ENCODE results near the gene CDH22.

The CDH22 gene

GRCh38 chr20:46207793-46208192 lies 100.5 kb downstream of the CDH22 start:
- no peak for DNase-seq (ENCODE audit: low read depth)
- TF ChIP-seq CTCF (IDR thresholded peaks at IDR 0.05; ENCODE audit: low read length, missing control alignments), result no peak

GRCh38 chr20:46206992-46207549 lies 101.2 kb downstream of the CDH22 start:
- no peak overlapping the region for H3K4me3 ChIP-seq (replicated peaks; ENCODE audit: low read depth, low read length)
- DNase-seq (ENCODE audit: low read depth), result no peak
- no peak for TF ChIP-seq CTCF (IDR thresholded peaks at IDR 0.05; ENCODE audit: low read length, missing control alignments)

More at GRCh38 chr20:46207793-46208192, 100.5 kb downstream of the CDH22 start:
- H3K4me3 ChIP-seq (replicated peaks; ENCODE audit: low read depth, low read length), result no peak overlapping the region

GRCh38 chr20:46206025-46206424 lies 102.3 kb downstream of the CDH22 start:
- no peak for TF ChIP-seq CTCF (IDR thresholded peaks at IDR 0.05; ENCODE audit: low read length, missing control alignments)
- H3K4me3 ChIP-seq (replicated peaks; ENCODE audit: low read depth, low read length), result no peak overlapping the region
- peak; percentile 58 for DNase-seq (ENCODE audit: low read depth)

GRCh38 chr20:46205349-46205748 lies 102.9 kb downstream of the CDH22 start:
- no peak for DNase-seq (ENCODE audit: low read depth)

GRCh38 chr20:46204594-46205186 lies 103.6 kb downstream of the CDH22 start:
- DNase-seq (ENCODE audit: low read depth), result no peak
- TF ChIP-seq CTCF (IDR thresholded peaks at IDR 0.05; ENCODE audit: low read length, missing control alignments), result no peak
- no peak overlapping the region for H3K4me3 ChIP-seq (replicated peaks; ENCODE audit: low read depth, low read length)

More at GRCh38 chr20:46205349-46205748, 102.9 kb downstream of the CDH22 start:
- no peak overlapping the region for H3K4me3 ChIP-seq (replicated peaks; ENCODE audit: low read depth, low read length)
- no peak for TF ChIP-seq CTCF (IDR thresholded peaks at IDR 0.05; ENCODE audit: low read length, missing control alignments)

- no peak overlapping the region for H3K4me3 ChIP-seq (replicated peaks; ENCODE audit: low read depth, low read length)
- DNase-seq (ENCODE audit: low read depth), result no peak
- TF ChIP-seq CTCF (IDR thresholded peaks at IDR 0.05; ENCODE audit: low read length, missing control alignments), result no peak
These were observed 104.8 kb downstream of the CDH22 start for GRCh38 chr20:46203510-46203837.

Measured in fibroblast of pulmonary artery (primary cell).